Germinal center (tissue), 1 donor: ENCODE results near the gene DRD2.

Experiments used
- DNase-seq: peaks from one replicate; pipeline ENCODE4 v3.0.0; 2012; ENCODE audit warnings: mixed read lengths, low spot score

DRD2 gene

DNA sequence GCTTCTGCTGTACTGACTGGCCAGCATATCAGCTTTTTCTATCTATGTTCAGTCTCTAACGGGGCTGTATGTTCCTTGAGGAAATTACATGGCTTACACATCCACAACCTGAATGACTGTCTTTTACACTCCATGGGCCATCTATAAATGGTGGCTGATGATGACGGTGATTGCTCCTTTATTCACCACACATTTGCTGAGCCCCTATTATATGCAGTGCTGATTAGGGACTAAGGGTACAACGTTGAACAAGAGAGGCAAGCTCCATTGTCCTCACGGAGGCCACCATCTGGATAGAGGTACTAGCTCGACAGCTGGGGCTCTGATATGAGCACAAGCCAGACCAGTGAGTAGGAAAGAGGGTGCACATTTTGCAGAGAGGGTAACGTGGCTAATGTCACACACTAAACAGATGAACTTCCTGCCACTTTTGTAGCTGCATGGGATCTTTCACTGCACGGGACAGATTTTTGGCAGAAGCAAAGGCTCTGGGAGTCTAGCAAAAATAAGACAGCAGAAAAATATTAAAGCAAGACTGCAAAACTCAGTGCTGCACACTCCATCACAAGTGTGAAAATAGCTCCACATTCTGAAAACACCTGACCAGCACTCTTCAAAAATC, 30.6 kb downstream of the DRD2 start:
- DNase-seq: no peak

DNA sequence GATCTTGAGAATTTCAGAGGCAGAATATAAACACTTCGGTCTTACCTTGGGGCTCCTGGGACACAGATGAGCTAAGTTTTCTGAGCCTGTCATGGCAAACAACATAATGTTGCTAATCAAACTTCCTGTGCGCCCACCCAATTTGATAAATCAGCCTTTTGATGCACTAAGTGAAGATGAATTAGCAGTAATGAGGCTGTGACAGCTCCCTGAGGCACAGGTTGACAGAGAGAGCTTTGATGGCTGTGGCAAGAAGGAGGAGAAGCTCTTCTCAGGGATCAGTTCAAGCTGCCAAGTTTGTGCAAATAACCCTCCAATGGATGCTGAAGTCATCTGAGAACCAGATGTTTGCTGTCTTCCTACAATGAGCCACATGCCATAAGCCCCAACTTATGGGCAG, 34.4 kb downstream of the DRD2 start:
- no peak for DNase-seq

DNA sequence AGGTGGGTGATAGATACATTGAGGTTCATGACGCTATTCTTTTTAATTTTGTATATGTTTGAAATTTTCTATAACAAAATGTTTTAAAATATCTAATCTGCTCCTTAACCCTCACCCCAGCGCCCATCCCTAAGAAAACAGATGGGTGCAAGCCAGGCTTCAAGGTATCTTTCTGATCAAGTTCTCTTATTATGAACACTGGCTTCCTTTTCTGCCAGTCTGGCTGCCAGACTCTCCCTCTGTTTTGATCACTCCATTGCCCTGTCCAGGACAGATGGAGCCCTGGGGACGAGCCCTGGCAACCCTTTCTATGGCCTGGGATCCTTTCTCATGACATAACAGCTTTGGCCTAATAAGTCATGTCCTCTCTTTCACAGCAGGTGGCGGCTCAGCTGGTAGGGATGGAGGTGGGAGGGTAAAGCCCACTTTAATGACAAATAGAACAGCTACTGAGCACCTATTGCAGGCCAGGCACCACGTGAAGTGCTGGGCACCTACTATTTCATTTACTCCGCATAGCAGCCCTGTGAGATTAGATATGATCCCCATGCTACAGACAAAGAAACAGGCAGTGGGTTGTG, 38.4 kb downstream of the DRD2 start:
- DNase-seq: no peak

DNA sequence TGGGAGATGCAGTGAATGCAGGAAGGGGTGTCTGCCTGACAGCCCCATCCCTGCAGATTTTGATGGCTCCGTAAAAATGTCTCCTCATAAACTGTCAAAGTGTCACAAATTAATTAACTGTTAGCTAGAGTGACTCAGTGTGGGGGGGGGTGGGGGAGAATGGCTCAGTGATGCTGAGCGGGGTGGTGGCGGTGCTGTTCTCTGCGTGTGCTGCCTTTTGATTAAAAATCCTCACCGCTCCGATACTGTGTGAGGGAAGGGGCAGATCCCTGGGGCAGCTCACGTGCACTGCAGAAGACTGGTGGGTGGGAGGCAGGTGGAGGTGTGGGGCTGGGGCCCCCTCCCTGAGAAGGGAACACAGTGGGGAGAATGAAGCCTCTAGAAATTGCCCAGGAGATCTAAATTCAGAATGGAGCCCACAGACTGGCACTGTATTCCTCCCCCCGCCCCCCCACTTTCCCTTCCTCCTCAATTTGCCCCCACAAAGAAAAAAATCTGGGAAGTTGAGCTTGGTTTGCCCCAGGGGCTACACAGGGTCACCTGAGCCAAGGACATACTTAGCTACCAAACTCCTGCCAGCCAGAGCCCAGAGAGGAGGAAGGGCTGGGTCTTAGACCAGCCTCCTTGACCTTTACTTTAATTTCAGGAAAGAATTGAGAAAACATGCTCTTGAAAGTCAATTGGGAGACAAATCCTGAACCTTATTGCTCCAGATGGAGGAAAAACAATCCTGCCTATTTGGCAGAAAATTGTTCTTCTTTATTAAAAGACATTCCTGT, 39.8 kb downstream of the DRD2 start:
- no peak for DNase-seq

DNA sequence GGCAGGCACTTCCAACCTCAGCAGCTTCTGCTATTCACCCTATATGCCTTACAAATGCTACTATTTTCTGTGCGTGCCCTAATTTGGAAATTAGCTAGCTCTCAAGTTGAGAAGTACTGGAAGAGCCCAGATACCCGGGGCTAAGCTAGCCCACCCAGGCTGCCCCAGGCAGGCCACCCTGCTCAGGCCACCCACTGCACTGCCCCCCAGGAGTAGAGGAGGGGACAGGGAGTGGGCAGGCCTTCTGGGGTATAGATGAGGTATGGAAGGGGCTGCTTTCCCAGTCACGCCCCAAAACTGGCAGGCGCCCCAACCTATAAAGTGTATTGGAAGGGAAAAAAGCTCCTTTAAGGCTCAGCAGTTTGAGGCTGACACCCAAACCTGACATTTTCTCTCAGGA, 43.5 kb downstream of the DRD2 start:
- DNase-seq: no peak

DNA sequence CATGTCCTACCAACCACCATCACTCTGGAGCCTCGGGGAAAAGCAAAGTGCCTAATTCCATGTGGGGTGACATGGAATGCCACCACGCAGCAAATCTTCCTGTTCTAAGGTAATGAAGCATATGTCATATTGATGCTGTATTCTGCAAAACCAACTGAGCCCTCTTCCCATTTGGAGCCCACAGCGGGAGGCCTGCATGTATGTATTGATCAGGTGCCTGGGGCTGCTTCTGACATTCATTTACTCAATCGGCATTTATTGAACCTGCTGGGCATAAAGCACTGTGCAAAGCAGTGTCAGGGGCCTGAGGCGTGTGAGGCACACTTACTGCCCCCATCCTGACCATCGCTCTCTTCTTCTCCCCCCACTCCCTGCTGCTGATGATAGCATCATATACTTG, 48.5 kb downstream of the DRD2 start:
- no peak for DNase-seq

DNA sequence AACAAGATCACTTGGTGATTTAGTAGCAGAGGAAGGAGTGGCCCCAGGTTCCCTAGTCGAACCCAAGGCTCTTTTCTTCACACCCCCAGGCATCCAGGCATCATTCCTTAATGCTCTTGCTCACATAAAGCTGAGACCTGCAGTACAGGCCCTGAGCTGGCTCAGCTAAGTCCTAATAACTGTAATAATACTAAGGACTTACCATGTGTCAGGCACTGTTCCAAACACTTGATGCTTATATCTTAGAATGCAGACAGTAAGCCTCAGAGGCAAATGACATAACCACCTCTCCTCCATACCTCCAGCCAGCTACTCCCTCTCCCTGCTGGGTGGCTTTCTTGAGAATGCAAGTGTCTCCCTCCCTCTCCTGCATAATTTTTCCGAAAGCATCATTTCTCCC, 54.4 kb downstream of the DRD2 start:
- DNase-seq: no peak

DNA sequence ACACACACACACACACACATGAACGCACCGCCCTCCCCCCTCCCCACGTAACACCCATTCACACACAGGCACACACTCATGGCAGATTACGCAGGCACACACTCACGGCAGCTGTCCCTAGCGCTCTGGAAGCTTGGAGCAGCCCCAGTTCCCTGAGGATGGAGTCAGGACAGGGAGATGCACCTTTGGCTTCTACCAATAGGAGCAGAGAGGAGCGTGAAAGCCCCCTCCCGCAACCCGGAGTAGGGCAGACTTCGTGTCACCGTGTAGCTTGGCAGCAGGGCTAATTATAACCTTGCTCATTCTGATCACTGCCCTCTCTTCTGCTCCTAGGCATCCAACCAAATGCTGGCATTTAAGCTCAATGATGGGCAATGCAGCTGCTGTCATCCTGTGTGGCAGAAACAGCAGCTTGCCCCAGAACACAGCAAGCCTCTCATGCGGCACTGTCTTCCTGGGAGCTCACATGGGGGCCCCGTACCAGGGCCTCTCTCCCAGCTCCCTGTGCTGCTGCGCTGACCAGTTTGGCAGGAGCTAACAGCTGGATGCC, 55.7 kb downstream of the DRD2 start:
- no peak for DNase-seq

DNA sequence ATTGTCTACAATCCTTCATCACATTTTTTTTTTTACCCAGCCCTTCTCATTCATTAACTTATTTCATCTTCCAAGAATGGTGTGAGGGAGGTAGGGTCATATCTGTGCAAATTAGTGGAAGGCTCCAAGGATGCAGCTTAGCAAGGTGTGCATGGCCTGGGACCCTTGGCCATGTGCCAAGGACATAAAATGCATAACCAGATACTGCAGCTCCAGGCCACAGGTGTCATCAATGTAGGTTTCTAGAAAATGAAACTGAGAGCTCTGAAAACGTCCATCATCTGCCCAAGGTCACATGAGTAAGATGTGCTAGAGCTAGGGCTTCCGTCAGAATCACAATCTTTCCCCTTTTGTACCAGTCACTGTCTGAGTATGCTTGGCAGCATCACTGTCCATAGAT, 57.8 kb downstream of the DRD2 start:
- no peak for DNase-seq

DNA sequence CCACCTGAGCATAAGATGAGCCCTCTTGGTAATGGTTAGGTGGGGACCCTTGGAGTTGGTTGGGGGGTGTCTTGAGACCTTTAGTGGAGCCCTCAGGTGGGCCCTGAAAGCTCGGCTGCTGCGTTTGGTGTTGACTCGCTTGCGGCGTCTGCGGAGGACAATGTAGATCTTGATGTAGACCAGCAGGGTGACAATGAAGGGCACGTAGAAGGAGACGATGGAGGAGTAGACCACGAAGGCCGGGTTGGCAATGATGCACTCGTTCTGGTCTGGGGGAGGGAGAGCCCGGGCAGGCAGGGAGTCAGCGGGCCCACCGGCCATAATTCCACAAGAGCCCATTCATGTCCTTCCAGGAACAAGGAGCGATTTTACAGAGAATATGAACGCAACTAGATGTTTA, 59.9 kb downstream of the DRD2 start:
- DNase-seq: no peak

DNA sequence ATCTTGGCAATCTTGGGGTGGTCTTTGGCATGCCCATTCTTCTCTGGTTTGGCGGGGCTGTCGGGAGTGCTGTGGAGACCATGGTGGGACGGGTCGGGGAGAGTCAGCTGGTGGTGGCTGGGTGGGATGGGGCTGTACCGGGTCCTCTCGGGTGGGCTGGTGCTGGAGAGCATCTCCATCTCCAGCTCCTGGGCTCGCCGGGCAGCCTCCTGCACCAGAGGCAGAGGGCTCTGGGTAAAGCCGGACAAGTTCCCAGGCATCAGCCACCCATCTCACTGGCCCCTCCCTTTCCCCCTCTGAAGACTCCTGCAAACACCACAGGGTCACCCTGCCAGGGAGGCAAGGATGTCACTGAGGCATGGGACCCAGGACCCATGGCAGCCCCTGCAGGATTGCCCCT, 62.5 kb downstream of the DRD2 start:
- DNase-seq: no peak

DNA sequence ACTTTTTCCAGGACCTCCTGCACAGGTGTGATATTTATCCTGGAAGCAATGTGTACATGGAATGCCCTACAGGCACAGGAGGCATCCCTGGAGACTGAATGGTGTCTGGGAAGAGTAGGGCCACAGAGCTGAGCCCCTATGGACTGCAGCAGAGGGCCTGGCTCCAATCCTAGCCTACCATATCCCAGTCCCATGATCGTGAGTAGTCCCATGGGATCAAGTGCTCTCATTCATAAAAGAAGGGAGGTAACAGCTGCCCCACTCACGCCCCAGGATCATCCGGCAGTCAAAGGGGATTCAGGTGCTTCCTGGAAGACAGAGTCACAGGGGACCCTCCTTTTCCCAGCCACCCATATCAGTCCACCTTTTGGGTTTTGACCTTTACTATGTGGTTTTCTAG, 63.7 kb downstream of the DRD2 start:
- no peak for DNase-seq

DNA sequence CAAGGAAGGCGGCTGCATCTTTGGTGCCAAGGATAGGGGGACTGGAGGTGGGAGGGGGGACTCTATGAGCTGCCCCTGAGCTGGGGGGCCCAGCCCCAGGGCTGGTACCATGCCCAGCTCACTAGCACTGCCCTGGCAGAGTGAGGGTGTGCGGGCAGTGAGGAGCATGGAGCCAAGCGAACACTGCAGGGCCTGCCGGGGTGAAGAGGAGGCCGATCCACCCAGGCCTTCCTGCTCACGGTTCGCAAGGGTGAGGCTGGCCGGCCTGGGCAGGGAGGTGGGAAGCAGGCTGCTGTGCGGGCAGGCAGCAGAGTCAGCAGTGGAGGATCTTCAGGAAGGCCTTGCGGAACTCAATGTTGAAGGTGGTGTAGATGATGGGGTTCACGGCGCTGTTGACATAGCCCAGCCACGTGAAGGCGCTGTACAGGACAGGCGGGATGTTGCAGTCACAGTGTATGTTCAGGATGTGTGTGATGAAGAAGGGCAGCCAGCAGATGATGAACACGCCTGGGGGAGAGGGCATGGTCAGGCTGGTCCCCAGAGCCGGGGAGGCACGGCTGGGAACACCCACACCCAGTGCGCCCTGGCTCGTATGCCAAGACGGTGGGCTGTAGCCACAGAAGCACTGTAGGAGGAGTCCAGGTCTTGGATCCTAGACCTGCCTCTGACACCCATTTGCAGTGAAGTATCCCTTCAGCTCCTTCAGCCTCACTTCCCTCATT, 64.6 kb downstream of the DRD2 start:
- DNase-seq: no peak

DNA sequence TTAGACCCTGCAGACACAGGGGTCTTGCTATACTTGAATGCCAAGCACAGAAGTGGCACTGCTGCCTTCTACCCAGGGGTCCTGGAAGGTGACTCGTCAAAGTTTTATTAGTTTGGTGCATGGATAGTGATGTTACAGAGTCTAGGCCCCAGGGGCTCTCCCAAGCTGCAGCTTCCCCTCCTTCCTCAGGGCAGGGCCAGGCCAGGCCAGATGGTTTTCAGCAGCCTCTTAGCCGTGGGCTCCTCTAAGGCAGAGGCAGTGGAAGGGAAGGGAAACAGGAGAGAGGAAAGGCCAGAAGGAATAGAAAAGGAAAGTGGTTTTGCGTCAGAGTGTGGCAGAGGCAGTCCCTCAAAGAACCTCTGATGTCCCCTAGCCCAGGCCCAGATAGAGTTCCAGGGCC, 65.7 kb downstream of the DRD2 start:
- DNase-seq: no peak

DNA sequence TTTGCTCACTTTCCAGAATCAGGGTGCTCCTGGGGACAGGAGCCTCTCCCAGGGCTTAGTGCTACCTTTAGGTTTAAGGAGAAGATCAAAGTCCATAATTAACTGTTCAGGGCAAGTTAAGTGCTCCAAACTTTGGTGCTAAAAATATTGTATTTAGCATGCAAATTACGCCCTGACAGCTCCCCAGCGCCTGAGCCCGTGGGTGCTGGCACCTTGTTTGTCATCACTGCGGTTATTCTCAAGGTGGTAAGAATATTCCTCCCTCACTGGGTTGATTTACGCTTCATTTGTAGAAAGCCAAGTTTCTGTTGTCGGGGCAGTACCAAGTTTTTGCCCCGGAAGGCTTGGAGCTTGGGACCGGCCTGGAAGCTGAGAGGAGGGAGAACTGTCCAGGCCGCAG, 66.3 kb downstream of the DRD2 start:
- no peak for DNase-seq

DNA sequence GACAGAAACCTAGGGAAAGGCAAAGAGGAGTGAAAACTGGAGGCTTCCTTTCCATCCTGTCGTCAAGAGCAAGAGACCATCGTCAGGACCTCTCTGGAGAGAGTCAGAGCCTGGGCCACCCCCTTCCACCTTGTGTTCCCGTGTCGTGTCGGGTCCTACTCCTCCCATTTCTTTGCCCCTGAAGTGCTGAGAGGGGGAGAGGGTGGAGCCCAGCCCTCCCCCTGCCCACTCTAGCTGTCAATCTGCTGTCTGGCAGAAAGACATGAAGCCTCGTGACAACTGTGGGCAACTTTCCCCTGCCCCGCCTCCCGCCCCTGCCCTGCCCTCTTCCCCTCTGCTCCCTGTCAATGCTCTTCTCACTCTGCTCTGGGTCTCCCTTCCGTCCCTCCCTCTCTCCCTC, 67.0 kb downstream of the DRD2 start:
- no peak for DNase-seq

DNA sequence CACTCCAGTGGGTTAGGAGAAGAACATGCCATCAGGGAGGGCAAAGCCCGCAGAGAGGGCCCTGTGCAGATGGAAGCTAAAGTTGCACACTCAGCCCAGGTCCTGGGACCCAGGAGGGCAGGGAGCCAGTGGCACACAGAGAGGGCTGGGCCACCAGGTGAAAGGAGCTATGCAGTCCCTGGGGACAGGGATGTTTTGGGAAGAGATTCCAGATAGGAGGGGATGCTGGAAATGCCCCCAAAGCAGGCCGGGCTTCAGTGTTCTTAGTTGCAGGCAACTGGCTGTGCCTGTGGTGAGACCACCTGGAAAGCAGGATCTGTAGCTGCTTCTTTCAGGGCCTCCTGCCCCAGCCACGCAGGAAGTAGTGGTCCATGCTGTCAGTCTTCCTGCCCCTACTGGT, 68.0 kb downstream of the DRD2 start:
- DNase-seq: no peak

DNA sequence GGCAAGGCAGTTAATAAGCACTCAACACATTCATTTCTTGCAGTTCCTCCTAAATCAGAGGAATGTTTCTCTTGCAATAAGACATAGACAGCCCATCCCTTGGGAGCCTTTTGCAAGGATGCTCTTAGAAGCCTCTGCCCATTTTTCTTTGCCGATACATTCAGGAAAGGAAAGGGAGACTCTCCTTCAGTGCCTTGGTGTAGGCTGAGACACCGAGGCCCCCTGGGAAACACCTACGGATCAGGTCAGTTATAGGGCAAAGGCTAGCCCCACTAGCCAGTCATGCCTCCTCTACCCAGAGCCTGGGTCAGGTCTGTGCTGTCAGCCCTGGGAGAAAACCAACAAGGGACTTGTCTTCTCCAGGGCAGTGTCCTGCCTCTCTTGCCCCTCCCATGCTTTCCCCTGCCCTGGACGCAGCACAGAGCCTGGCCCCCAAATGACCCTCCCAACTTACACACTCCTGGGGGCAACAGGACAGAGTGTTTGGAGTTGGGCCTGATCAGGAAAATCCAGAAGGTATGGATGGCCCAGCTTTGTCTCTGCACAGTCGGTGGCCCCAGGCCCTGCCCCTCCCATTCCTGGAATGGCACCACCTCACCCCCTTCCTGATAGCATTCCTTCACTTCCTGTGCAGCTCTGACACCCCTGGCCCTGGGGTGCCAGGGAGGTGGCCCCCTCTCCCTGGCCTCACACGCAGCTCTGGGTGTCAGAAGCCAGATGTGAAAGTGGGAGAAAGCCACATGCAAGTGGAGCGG, 69.3 kb downstream of the DRD2 start:
- no peak for DNase-seq

DNA sequence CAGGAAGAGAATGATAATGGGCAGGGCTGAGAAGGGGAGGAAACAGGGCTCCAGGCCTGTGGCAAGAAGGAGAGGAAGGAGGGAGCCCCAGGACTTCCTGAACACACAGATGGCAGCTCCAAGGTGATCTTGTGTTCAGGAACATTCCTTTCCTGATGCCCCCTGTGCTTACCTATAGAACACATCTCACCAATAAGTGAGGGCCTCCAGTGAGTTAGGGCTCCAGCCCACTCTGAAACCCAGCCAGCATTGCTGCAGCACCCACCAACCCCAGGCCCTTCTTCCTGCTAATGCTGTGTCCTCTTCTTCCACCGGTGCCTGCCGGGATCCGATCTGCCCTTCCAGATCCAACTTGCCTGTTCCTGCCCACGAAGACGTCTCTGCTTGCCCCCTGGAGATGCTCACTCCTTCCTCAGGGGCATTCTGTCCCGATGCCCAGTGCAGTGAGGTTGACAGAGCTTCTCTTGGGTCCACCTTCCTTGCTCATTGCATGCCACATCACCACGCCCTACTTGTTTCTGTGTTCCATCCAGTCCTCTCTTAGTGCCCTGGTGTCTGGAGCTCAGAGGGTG, 70.3 kb downstream of the DRD2 start:
- DNase-seq: no peak

DNA sequence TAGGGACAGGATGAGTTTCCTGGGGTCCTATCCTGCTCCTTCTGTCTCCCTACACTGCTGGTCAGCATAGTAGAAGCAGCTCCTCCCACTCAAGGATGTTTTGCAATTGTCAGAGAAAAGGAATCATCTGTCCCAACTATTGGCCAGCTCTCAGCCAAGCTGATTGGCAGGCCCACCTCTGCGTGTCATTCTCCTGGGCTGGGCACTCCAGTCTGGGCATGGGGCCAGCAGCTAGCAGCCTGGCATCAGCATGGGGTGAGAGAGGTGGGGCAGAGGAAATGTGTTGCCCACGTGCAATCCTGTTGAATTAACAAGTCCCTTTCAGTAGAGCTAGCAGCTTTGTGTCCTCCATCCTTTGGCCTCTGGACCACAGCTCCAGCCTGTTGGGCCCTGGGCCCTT, 73.5 kb downstream of the DRD2 start:
- DNase-seq: no peak

DNA sequence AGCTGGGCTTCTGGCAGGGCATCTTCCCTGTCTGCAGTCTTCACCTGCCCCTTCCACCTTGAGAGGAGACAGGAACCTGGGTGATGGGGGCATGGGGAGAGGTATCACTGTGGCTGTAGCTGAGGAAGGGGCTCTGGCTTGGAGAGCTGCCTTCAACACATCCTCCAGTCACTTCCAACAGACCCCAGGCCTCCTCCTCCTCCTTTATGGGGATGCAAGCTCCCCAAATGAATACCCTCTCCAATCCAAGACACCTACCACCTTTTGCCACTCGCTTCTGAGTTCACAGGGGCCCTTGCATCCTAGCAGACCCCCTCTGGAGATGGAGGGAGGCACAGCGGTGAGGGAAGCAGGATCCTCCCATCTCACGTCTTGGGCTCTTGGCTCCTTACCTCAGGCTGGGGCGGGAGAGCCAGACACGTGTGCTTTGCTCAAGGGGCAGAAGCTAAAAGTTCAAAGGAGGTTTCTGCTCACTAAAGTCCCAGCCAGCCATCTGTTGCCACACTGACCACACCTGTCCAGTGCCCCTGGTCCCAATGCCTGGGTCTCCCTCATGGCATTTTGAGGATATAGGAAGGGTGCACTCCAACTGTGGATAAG, 74.5 kb downstream of the DRD2 start:
- no peak for DNase-seq
